ENCODE results near the gene TBC1D4.

The TBC1D4 gene

GRCh38 chr13:75507027-75508001 lies 25.3 kb upstream of the TBC1D4 start:
- no peaks in the 10 kb centered on the region for H3K9me3 ChIP-seq (ENCODE audit: insufficient read depth, low read depth, low read length)
- 92% methylated on average over 9 of the region's 10 CpGs for WGBS
- no peaks in the 10 kb centered on the region for H3K27me3 ChIP-seq (ENCODE audit: insufficient read depth, low read length)
- H3K36me3 ChIP-seq (ENCODE audit: insufficient read depth, low read length): no peaks in the 10 kb centered on the region
- no peak overlapping the region for H3K27ac ChIP-seq (ENCODE audit: low read depth, low read length)
- no peaks in the 10 kb centered on the region for H3K4me1 ChIP-seq (ENCODE audit: insufficient read depth, low read length)
- H3K9ac ChIP-seq (ENCODE audit: low read depth, low read length): no peak overlapping the region
- no peak overlapping the region for H3K4me3 ChIP-seq (ENCODE audit: low read length)

DNA sequence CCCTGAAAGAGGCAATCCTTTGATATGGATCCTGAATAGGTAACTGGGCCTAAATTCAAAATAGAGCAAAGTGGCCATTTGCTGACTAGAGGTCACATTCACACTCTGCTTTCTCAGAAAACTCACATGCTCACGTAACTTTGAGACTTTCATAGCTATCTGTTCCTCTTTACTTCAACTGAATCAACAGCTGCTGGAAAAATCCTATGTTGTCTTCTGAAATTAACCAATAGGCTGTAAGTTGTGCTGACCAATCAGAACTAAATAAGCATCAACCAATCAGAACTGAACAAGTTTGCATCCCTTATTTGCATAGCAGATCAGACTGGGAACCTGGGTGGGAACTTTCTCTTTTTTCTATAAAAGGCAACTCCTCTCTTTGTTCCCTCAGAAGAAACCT lies 24.0 kb upstream of the TBC1D4 start:
- H3K27me3 ChIP-seq (ENCODE audit: insufficient read depth, low read length): no peaks in the 10 kb centered on the region
- H3K36me3 ChIP-seq (ENCODE audit: insufficient read depth, low read length): no peaks in the 10 kb centered on the region
- WGBS: 92% methylated on average over 1 of the region's 1 CpG
- H3K9ac ChIP-seq (ENCODE audit: low read depth, low read length): no peak overlapping the region
- no peaks in the 10 kb centered on the region for H3K4me1 ChIP-seq (ENCODE audit: insufficient read depth, low read length)
- H3K4me3 ChIP-seq (ENCODE audit: low read length): no peak overlapping the region
- H3K27ac ChIP-seq (ENCODE audit: low read depth, low read length): no peak overlapping the region
- no peaks in the 10 kb centered on the region for H3K9me3 ChIP-seq (ENCODE audit: insufficient read depth, low read depth, low read length)

DNA sequence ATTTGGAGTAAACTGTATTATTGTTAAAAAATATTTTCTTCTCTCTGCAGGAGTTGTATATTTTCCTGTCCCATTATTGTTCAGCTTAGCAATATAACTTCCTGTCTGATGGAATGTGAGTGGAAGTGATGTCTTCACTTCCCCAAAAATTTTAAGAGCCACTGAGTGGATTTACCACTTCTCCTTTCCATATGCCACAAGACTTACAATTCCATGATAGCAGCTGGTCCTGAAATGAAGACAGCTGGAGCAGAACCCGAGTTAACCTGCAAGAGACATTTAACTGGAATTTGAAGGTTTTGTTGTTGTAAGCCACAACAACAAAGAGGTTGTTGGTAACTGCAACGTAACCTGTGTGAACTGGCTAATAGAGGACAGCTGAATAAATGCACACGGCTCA lies 23.4 kb upstream of the TBC1D4 start:
- Histone ChIP-seq H3K4me3 (ENCODE audit: low read length) (no peak overlapping the region), H3K27me3 (ENCODE audit: insufficient read depth, low read length) (no peaks in the 10 kb centered on the region), H3K4me1 (ENCODE audit: insufficient read depth, low read length) (no peaks in the 10 kb centered on the region), H3K36me3 (ENCODE audit: insufficient read depth, low read length) (no peaks in the 10 kb centered on the region), H3K9me3 (ENCODE audit: insufficient read depth, low read depth, low read length) (no peaks in the 10 kb centered on the region), H3K9ac (ENCODE audit: low read depth, low read length) (no peak overlapping the region), H3K27ac (ENCODE audit: low read depth, low read length) (no peak overlapping the region)
- WGBS: 92% methylated on average over 3 of the region's 3 CpGs

- Histone ChIP-seq H3K4me3 (ENCODE audit: low read length) (no peak overlapping the region), H3K9ac (ENCODE audit: low read depth, low read length) (no peak overlapping the region), H3K36me3 (ENCODE audit: insufficient read depth, low read length) (no peaks in the 10 kb centered on the region), H3K27me3 (ENCODE audit: insufficient read depth, low read length) (no peaks in the 10 kb centered on the region), H3K9me3 (ENCODE audit: insufficient read depth, low read depth, low read length) (no peaks in the 10 kb centered on the region), H3K27ac (ENCODE audit: low read depth, low read length) (no peak overlapping the region), H3K4me1 (ENCODE audit: insufficient read depth, low read length) (no peaks in the 10 kb centered on the region)
- 99% methylated on average over 5 of the region's 5 CpGs for WGBS
Observed at GRCh38 chr13:75495938-75496337, 14.0 kb upstream of the TBC1D4 start.

- WGBS: 87% methylated on average over 1 of the region's 1 CpG
- Histone ChIP-seq H3K27ac (ENCODE audit: low read depth, low read length) (no peak overlapping the region), H3K9ac (ENCODE audit: low read depth, low read length) (no peak overlapping the region), H3K4me3 (ENCODE audit: low read length) (no peak overlapping the region), H3K27me3 (ENCODE audit: insufficient read depth, low read length) (no peaks in the 10 kb centered on the region), H3K9me3 (ENCODE audit: insufficient read depth, low read depth, low read length) (no peaks in the 10 kb centered on the region), H3K4me1 (ENCODE audit: insufficient read depth, low read length) (no peaks in the 10 kb centered on the region), H3K36me3 (ENCODE audit: insufficient read depth, low read length) (no peaks in the 10 kb centered on the region)
Observed at GRCh38 chr13:75494491-75494890, 12.5 kb upstream of the TBC1D4 start.

- Histone ChIP-seq H3K27ac (ENCODE audit: low read depth, low read length) (no peak overlapping the region), H3K36me3 (ENCODE audit: insufficient read depth, low read length) (no peaks in the 10 kb centered on the region), H3K9me3 (ENCODE audit: insufficient read depth, low read depth, low read length) (no peaks in the 10 kb centered on the region), H3K9ac (ENCODE audit: low read depth, low read length) (no peak overlapping the region), H3K27me3 (ENCODE audit: insufficient read depth, low read length) (no peaks in the 10 kb centered on the region), H3K4me3 (ENCODE audit: low read length) (no peak overlapping the region), H3K4me1 (ENCODE audit: insufficient read depth, low read length) (no peaks in the 10 kb centered on the region)
Observed at GRCh38 chr13:75493156-75493555, 11.2 kb upstream of the TBC1D4 start.

DNA sequence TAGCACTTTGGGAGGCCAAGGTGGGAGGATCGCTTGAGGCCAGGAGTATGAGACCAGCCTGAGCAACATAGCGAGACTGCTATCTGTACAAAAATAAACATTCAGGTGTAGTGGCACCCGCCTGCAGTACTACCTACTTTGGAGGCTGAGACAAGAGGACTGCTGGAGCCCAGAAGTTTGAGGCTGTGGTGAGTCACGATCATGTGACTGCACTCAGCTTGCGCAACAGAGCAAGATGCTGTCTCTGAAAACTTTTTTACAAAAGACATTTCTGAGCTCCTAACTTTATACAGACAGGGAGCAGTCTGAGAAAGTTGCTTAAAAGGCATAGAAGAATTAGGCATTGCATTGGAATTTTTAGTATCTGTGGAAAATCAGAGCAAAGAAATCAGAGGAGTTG lies 10.4 kb upstream of the TBC1D4 start:
- WGBS: 93% methylated on average over 5 of the region's 5 CpGs
- no peak overlapping the region for H3K9ac ChIP-seq (ENCODE audit: low read depth, low read length)
- H3K4me3 ChIP-seq (ENCODE audit: low read length): no peak overlapping the region
- H3K27me3 ChIP-seq (ENCODE audit: insufficient read depth, low read length): no peaks in the 10 kb centered on the region
- no peaks in the 10 kb centered on the region for H3K36me3 ChIP-seq (ENCODE audit: insufficient read depth, low read length)
- no peaks in the 10 kb centered on the region for H3K4me1 ChIP-seq (ENCODE audit: insufficient read depth, low read length)
- no peak overlapping the region for H3K27ac ChIP-seq (ENCODE audit: low read depth, low read length)
- H3K9me3 ChIP-seq (ENCODE audit: insufficient read depth, low read depth, low read length): no peaks in the 10 kb centered on the region

- Histone ChIP-seq H3K4me1 (ENCODE audit: insufficient read depth, low read length) (peaks cover 1% of the 10 kb centered on the region; the same call in 1 of the 2 replicates), H3K9ac (ENCODE audit: low read depth, low read length) (no peak overlapping the region), H3K27ac (ENCODE audit: low read depth, low read length) (no peak overlapping the region), H3K4me3 (ENCODE audit: low read length) (no peak overlapping the region), H3K36me3 (ENCODE audit: insufficient read depth, low read length) (no peaks in the 10 kb centered on the region), H3K27me3 (ENCODE audit: insufficient read depth, low read length) (no peaks in the 10 kb centered on the region), H3K9me3 (ENCODE audit: insufficient read depth, low read depth, low read length) (no peaks in the 10 kb centered on the region)
- 100% methylated on average over 1 of the region's 2 CpGs for WGBS
Observed at GRCh38 chr13:75491376-75491775, 9.4 kb upstream of the TBC1D4 start.

DNA sequence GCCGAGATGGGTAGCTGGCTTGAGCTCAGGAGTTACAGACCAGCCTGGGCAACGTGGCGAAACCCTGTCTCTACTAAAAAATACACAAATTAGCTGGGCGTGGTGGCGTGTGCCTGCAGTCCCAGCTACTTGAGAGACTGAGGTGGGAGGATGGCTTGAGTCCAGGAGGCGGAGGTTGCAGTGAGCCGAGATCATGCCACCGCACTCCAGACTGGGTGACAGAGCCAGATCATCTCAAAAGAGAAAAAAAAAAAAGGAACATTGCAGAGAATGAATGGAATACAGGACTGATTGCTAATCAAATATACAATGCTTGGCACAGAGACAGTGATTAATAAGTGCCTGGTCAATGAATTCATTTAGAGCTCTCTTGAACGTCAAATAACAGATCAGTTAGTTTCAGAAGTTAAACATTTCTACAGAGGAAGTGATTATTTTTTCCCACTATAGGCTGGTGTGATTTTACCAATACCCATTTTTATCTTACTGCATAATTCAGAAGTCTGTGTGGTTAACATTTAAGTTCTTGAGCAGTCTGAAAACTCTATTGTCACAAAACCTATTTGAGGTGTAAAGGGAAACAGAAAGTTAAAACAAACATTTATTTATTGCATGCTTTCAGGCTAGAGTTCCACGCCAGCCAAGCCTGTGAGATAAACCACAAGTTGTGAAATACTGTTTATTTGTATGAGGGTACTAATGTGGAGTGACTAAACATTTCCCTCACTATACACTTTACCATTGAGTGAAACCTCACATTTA lies 7.7 kb upstream of the TBC1D4 start:
- Histone ChIP-seq H3K36me3 (ENCODE audit: insufficient read depth, low read length) (no peaks in the 10 kb centered on the region), H3K9ac (ENCODE audit: low read depth, low read length) (no peak overlapping the region), H3K27ac (ENCODE audit: low read depth, low read length) (no peak overlapping the region), H3K27me3 (ENCODE audit: insufficient read depth, low read length) (no peaks in the 10 kb centered on the region), H3K4me3 (ENCODE audit: low read length) (no peak overlapping the region), H3K4me1 (ENCODE audit: insufficient read depth, low read length) (peaks cover 13% of the 10 kb centered on the region), H3K9me3 (ENCODE audit: insufficient read depth, low read depth, low read length) (no peaks in the 10 kb centered on the region)
- 93% methylated on average over 8 of the region's 10 CpGs for WGBS

DNA sequence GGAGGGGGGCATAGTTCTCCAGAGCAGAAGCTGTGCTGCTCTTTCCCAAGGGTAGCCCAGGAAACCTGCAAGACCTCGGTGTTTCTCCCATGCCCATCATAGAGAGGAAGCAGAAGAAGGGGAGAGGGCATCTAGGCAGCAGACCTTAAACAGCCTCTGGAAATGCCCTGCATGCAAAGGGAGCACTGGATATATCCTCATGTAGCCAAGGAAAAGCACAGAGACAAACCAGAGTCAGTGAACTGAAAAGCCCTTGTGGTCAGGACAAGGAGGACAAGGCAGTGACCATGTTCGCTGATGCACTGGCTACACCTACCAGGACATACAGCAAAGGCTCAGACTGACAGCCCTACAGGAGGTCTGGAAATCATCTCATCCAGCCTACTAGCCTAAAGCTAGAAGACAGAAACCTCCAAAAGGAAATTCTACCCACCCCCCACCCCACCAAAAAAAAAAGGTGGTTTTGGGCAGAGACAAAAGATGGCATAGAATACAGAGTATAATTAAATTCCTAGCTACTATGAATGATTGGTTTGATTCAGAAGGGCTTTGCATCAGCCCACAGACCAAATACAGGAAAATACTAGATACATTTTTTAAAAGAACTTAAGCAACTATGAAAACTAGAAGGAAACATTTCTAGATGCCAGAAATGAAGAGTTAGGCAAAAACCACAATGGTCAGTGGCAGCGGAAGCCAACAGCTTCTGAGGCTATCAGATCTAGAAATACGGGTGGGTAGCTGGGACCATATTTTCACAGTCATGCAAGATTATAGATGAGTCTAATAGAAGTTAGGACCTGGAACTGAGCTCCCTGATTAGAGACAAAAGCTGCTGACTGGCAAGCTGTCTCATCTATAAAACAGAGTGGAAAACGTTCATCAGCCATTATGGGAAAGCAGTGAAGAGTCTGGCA lies 4.4 kb upstream of the TBC1D4 start:
- no peak overlapping the region for H3K4me3 ChIP-seq (ENCODE audit: low read length)
- H3K9ac ChIP-seq (ENCODE audit: low read depth, low read length): peak overlapping the region; percentile 19; the same call in 1 of the 2 replicates
- 71% methylated on average over 5 of the region's 5 CpGs for WGBS
- H3K27me3 ChIP-seq (ENCODE audit: insufficient read depth, low read length): peaks cover under 1% of the 10 kb centered on the region; the same call in 1 of the 2 replicates
- H3K9me3 ChIP-seq (ENCODE audit: insufficient read depth, low read depth, low read length): no peaks in the 10 kb centered on the region
- H3K36me3 ChIP-seq (ENCODE audit: insufficient read depth, low read length): no peaks in the 10 kb centered on the region
- peaks cover 19% of the 10 kb centered on the region for H3K4me1 ChIP-seq (ENCODE audit: insufficient read depth, low read length)
- H3K27ac ChIP-seq (ENCODE audit: low read depth, low read length): no peak overlapping the region
